ENCODE measurements around the gene TMEM134.
"Not testable (repeated sequence)": the region's sequence is repeated elsewhere in the genome, so short reads cannot be mapped to it uniquely, and the experiment has no call there.

TMEM134 gene, protein sequence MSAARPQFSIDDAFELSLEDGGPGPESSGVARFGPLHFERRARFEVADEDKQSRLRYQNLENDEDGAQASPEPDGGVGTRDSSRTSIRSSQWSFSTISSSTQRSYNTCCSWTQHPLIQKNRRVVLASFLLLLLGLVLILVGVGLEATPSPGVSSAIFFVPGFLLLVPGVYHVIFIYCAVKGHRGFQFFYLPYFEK

GRCh38 chr11:67468759-67469507 lies at the start of gene TMEM134:
TMEM134 (minus strand) TSS chr11:67469251; CDS start chr11:67469192, 59 bp downstream.
- Histone ChIP-seq H3K4me3 (peak within 1 kb of the TSS; percentile 62 to 98 (median 82)), H3K27ac (peak within 1 kb of the TSS; percentile 87 to 99 (median 96))

DNA sequence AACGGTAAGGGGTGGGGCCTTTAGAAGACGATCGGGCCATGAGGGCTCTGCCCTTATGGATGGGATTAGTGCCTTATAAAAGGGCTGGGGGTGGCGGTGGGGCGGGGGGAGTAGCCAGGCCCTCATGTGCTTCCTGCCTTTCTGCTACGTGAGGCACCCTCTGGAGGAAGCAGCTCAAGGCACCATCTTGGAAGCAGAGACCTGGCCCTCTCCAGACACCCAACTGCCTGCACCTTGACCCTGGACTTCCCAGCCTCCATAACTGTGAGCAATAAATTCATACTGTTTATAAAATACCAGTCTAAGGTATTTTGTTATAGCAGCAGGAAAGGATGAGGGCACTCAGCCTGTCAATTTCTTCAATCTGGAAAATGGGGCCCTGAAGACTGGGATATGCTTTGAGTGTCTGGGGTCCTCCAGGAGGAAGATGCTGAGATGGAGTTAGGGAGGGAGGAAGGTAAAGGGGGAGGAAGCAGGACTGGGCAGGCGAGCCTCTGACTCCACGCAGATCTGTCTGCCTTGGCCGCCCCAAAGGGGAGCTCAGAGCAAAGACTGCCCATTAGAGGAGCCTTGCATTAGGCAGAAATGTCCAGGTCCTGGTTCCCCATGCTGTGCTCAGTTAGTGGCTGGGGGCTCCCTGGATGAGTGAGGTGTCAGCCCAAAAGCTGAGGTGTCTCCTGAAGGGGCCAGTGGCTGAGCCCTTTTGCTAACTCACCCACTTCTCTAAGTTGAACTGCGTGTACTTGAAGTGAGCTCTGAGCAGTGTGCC lies 48.9 kb upstream of the TMEM134 start:
- no peak overlapping the region for H3K27ac ChIP-seq
- no peak overlapping the region for H3K4me3 ChIP-seq

GRCh38 chr11:67516806-67517205 lies 47.8 kb upstream of the TMEM134 start:
- Histone ChIP-seq H3K4me3 (no peak overlapping the region), H3K27ac (no peak overlapping the region)

- Histone ChIP-seq H3K4me3 (no peak overlapping the region), H3K27ac (no peak overlapping the region)
These were observed 45.1 kb upstream of the TMEM134 start for GRCh38 chr11:67514116-67514515.

- H3K27ac ChIP-seq, H3K4me3 ChIP-seq: not testable (repeated sequence)
These were observed 42.5 kb upstream of the TMEM134 start for GRCh38 chr11:67511558-67511957.

GRCh38 chr11:67510023-67510345 lies 40.9 kb upstream of the TMEM134 start:
- Histone ChIP-seq H3K27ac (no peak overlapping the region), H3K4me3 (no peak overlapping the region)

DNA sequence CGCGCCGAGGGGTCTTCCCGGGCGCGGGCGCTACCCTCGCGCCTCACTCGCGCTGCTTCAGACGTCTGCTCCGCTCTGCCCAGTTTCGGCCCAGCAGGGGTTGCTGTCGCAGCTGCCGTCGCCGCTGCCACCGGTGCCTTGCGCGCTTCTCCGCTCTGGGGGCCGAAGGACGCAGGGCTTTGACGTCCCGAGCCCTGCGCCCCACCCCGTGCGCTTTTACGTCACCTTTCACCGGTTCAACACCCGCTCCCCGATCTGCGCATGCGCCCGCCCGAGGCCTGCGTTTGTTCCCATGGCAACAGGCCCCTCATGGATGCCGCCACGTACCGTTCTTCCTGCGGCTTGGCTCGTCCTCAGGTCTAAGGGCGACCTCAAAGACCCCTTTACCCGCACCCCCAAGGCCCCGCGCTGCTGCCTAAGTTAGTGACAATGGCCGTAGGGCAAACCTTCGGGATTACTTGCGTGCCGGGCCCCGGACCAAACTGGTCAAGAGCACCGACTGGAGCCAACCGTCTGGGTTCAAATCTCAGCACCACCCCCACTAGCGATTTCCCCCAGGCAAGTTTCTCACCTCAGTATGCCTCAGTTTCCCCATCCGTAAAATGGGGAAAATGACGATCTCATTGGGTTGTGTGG lies 39.6 kb upstream of the TMEM134 start:
- H3K27ac ChIP-seq: peak overlapping the region; percentile 63 to 98 (median 93)
- H3K4me3 ChIP-seq: peak overlapping the region; percentile 54 to 86 (median 68)

DNA sequence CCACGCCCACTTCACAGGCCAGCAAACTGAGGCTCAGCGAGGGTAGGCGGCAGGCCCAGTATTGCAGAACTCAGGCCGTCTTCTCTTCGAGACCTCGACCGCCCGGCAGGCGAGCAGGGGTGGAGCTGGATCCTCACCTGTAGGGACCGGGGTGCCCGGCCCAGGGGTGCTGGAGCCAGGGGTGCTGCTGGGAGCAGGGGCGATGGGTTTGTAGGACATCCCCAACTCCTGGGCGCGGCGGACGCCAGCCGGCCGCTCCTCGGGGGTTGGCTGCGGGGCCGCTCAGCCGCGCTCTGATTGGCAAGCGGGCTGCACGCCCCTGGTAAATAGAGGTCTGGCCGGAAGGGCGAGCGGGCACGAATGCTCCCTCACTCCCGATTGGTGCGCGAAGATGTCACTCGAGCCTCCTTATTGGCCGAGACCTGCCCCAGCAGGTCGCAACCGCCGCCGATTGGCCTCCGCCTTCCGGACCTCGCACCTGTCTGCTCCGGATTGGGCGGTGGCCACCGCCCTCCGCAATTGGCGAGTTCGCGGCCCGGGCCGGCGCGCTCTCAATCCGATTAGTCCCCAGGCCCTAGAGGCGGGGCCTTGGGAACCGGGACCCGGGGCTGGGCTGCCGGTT lies 38.9 kb upstream of the TMEM134 start, which contains the start of gene CDK2AP2:
Gene CDK2AP2, minus strand, starts transcription at position 299 of the 622 bp plus-strand sequence. Its CDS starts 80 bp downstream, at position 219.
- H3K27ac ChIP-seq: peak within 1 kb of the TSS; percentile 63 to 98 (median 93)
- peak within 1 kb of the TSS; percentile 54 to 86 (median 68) for H3K4me3 ChIP-seq

DNA sequence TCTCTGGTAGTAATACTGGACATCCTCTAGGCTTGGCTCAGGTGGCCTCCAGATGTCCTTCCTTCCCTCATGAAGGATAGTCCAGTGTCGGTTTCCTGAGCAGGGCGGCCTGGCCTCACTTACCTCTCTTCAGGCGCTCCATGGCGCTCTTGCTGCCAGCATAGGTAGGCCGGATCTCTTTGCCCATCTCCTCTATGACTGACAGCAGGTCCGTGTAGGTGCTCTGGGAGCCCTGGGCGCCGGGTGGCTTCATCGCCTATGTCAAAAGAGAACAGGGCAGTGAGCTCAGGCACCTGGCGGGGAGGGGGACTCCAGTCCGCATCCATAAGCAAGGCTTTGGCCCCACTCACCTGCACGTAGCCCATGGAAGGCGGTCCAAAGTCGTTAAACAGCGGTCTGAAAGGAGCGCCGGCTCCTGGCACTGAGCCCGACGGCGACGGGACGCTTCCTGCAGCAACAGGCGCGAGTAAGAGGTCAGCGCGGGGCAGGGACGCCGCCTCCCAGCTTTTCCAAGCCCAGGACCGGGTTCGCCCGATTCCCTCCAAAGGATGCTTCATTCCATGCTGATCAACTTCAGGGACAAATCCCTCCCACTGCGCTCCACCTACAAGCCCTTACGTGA lies 38.3 kb upstream of the TMEM134 start:
- Histone ChIP-seq H3K4me3 (peak overlapping the region; percentile 54 to 86 (median 68)), H3K27ac (peak overlapping the region in 20 of 21 experiments; percentile 39 to 98 (median 93))

- H3K4me3 ChIP-seq: peak overlapping the region in 2 of 7 experiments; percentile 67 to 69
- peak overlapping the region in 18 of 21 experiments; percentile 12 to 95 (median 90) for H3K27ac ChIP-seq
These were observed 37.5 kb upstream of the TMEM134 start for GRCh38 chr11:67506426-67507051.

- Histone ChIP-seq H3K27ac (peak overlapping the region; percentile 61 to 95 (median 84)), H3K4me3 (peak overlapping the region; percentile 52 to 77 (median 67))
These were observed 36.8 kb upstream of the TMEM134 start for GRCh38 chr11:67505605-67506396.

GRCh38 chr11:67504950-67505581 lies 36.0 kb upstream of the TMEM134 start, which contains the start of gene PITPNM1:
PITPNM1 (minus strand) TSS chr11:67505363; CDS start chr11:67504180, 1,183 bp downstream.
- peak within 1 kb of the TSS; percentile 52 to 77 (median 67) for H3K4me3 ChIP-seq
- H3K27ac ChIP-seq: peak within 1 kb of the TSS; percentile 61 to 95 (median 84)

DNA sequence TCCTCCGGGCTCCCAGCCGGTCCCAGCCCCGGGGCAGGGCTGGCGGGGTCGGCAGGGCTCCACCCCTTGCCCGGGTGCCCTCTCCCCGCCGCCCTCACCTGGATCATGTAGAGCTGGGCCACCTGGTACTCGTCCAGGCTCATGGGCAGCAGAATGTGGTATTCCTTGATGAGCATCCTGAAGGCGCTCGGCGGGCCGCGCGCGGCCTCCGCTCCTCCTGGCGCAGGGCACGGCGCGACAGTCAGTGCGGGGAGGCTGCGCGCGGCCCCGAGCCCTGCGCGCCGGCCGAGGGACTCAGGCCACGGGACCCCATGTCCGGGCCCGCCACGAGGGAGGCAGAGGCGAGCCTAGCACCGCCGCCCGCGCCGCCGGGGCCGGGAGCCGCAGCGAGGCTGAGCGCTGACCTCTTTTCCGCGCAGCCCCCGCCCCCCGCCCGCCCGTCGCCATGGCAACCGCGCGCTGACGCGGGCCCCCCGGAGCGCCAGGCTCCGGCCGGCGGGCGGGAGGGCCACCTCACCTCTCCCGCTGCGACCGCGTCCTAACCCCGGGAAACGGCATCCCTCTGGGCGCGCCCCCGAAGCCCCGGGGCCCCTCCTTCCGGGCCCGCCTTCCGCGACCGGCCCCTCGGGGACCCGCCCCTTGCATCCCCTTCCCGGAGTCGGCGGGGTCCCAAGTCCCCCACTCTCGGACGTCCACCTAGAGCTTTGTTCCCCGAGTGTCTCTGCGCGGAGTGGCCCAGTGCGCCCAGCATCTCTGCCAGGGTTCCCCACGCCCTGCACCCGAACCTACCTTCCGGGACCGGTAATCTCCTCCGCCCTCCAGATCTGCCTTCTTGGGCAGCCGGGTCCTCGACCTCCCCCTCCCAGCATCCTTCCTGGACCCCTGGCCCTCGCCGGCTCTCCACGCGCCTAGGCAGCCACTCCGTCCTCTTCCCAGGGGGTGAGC lies 35.2 kb upstream of the TMEM134 start:
- peak overlapping the region; percentile 52 to 77 (median 67) for H3K4me3 ChIP-seq
- peak overlapping the region; percentile 61 to 95 (median 84) for H3K27ac ChIP-seq

DNA sequence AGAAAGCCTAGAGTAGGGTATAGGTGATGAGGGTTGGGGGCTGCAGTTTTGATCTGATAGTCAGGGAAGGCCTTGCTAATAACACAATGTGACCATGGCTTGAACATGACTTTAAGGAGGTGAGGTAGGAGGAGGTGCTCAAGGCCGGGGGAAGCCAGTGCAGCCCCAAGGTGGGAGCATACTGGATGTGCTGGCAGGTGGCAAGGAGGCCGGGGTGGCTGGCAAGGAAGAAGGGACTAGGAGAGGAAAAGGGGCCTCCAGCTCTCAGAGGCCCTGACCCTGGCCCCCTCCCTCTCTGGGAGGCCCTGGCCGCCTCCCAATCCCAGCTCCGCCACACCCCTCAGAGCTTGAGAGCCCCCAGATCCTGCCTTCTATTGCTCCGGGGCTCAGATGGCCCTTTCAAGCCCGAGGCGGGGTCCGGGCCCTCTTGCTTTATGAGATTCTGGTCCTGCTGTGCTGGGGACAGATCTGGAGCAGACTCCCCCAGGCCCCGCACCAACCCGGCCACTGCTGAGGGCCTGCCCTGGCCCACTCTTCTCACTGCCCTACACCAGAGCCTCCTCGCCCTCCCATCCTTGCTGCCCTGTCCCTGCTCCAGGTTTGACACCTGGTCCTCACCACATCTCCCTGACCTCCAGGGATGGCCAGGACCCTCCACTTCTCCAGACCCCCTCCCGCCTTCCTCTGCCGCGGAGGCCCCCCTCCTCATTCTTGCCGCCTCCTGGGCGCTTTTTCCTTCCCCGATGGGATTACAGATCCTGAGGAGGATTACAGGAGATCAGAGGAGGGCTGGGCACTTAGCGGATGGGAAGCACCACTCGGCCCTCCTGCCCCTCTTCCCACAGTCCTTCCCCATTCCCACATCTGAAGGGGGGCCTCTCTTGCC lies 34.3 kb upstream of the TMEM134 start:
- Histone ChIP-seq H3K4me3 (peak overlapping the region; percentile 52 to 77 (median 67)), H3K27ac (peak overlapping the region in 11 of 21 experiments; percentile 7 to 95 (median 92))

Measured in skin epidermis (tissue), 12 donors.